ENCODE results near the gene DNAJB2.

DNA sequence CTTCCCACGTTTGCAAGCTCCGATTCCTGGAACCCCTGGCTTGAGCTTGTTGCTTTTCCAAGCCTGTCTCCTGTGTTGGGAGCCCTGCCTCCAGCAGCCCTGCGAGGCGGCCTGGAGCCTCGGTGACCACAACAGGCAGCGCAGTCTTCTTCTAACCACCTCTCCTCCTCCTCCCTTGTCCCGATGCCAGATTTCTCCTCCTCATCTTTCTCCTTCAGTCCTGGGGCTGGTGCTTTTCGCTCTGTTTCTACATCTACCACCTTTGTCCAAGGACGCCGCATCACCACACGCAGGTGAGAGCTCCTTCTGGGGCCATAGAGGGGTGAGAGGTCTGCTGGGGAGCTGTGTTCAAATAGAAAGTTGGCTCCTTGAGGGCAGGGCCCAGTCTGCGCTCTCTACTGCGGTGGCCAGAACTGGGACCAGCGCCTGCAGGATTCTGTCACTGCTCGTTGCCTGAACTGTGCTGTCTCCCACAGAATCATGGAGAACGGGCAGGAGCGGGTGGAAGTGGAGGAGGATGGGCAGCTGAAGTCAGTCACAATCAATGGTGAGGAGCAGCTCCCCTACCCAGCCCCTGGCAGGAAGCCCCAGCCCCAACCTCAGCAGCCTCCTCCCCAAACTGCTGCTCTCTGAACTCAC is 3.9 kb downstream of the DNAJB2 start:
- TF ChIP-seq, protein P1, sequence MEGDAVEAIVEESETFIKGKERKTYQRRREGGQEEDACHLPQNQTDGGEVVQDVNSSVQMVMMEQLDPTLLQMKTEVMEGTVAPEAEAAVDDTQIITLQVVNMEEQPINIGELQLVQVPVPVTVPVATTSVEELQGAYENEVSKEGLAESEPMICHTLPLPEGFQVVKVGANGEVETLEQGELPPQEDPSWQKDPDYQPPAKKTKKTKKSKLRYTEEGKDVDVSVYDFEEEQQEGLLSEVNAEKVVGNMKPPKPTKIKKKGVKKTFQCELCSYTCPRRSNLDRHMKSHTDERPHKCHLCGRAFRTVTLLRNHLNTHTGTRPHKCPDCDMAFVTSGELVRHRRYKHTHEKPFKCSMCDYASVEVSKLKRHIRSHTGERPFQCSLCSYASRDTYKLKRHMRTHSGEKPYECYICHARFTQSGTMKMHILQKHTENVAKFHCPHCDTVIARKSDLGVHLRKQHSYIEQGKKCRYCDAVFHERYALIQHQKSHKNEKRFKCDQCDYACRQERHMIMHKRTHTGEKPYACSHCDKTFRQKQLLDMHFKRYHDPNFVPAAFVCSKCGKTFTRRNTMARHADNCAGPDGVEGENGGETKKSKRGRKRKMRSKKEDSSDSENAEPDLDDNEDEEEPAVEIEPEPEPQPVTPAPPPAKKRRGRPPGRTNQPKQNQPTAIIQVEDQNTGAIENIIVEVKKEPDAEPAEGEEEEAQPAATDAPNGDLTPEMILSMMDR (IDR thresholded peaks at IDR 0.05), result no peak
- no peak for TF ChIP-seq POLR2A (IDR thresholded peaks at IDR 0.05)

Data from lower leg skin (tissue), 3 donors.